Kidney epithelial cell (primary cell): ENCODE data around the gene P4HB. TPM values are rescaled to one million over a fixed set of nuclear protein-coding genes. Genes with fewer than 3 reads are reported as not detected.

Experiments used
- DNase-seq: peaks from one replicate; pipeline ENCODE4 v3.0.0-alpha.2; 2010; ENCODE audit warnings: low read depth
- H3K27me3 ChIP-seq: 2 replicates; pipeline ENCODE4 v1.6.0; 2011; ENCODE audit warnings: low read length; ENCODE audit not compliant: control insufficient read depth, insufficient read depth
- H3K36me3 ChIP-seq: 2 replicates; pipeline ENCODE4 v1.5.1; 2011; ENCODE audit warnings: low read length; ENCODE audit not compliant: control insufficient read depth, insufficient read depth
- H3K4me3 ChIP-seq: 2 replicates; pipeline ENCODE4 v1.5.1; 2011; ENCODE audit warnings: low read depth, mild to moderate bottlenecking, control low read depth, low read length
- CTCF ChIP-seq: IDR thresholded peaks from 2 replicates; pipeline ENCODE4 v1.5.1; 2011; ENCODE audit warnings: mild to moderate bottlenecking, moderate library complexity, low read length, control low read depth, inconsistent platforms; ENCODE audit not compliant: insufficient read depth, poor library complexity, severe bottlenecking
- total RNA-seq: library from RNA; depleted of rRNA; stranded (reverse); fragments of >200 nt; gene quantifications from 2 replicates; pipeline ENCODE4 v1.2.3, GENCODE V29; 2015

The P4HB gene
- total RNA-seq, 1 donor from 2014 or later = 870 TPM

DNA sequence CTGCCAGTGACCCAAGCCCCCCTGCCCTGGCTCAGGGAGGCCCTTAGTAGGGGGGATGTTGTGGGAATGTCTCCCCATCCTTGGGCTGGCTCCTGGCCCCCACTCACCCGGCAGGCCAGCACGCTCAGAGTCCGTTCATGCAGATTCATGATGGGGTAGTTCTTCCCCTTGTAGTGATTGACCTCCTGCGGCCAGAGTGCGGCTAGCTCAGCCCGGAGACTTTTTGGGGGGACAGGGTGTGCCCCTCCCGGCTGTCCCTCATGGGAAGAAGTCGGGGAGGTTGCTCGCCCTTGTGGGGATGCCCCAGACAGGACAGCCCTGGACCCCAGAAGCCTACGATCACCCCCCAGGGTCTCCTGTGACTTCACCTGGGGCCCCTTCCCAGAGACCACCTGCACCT, 45.7 kb upstream of the P4HB start:
- no peak for DNase-seq
- peaks cover 13% of the 10 kb centered on the region for H3K27me3 ChIP-seq
- TF ChIP-seq CTCF = no peak
- no peaks in the 10 kb centered on the region for H3K36me3 ChIP-seq
- H3K4me3 ChIP-seq = no peak overlapping the region

DNA sequence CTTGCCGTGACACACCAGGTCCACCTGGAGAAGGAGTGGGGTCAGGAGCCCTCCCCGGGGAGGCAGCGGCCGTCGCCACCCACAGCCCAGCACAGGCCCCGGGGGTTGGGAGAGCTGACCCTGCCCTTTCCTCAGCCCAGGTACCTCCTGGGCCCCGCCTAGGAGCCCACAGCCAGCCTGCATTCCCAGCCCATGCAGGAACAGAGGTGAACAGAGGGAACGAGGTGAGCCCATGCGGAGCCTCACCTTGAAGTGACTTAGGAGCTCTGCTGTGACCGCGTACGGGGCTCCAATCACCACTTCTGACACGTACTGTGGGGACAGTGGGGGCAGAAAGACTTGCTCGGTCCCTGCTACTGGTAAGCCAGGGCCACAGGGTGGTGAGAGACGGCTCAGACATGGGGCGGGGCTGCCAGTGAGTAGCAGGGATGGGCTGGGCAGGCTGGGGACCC, 45.1 kb upstream of the P4HB start:
- Histone ChIP-seq H3K4me3 (no peak overlapping the region), H3K36me3 (no peaks in the 10 kb centered on the region), H3K27me3 (peaks cover 13% of the 10 kb centered on the region)
- no peak for DNase-seq
- no peak for TF ChIP-seq CTCF

- DNase-seq = no peak
- H3K36me3 ChIP-seq = peaks cover under 1% of the 10 kb centered on the region
- no peak for TF ChIP-seq CTCF
- no peak overlapping the region for H3K4me3 ChIP-seq
- H3K27me3 ChIP-seq = peaks cover 13% of the 10 kb centered on the region
Measured at GRCh38 chr17:81904600-81905423, 44.5 kb upstream of the P4HB start.

DNA sequence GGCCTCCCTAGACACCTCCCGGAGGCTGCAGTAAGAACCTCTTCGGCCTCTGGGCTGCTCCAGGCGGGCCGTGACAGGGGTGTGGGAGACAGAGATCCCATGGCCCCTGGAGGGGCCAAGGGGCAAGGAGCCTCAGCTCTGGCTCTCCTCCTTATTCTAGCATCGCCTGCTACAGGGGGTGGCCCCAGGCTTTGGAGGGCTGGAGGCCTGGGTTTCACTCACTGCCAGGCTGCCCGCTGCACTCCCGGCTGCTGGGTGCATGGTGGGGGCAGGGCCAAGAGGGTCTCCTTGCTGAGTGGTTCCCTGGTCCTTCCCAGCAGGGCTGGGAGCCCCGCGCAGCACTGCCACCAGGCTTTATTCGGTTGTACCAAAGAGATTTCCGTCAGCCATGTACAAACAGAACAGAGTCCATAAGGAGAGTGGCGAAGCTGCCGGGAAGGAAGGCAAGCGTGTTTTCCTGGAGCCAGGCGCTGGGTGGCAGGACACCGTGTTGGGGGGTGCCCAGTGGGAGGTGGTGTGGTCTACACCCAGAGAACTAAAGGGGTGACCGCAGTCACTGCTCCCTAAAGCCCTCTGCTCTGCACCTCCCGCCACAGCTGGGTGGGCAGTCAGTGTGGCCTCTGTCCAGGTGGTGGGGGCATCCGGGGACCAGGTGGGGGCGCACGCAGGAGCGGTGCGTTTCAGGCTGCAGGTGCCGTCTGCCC, 43.7 kb upstream of the P4HB start:
- Histone ChIP-seq H3K36me3 (peaks cover 4% of the 10 kb centered on the region), H3K4me3 (no peak overlapping the region), H3K27me3 (peaks cover 13% of the 10 kb centered on the region)
- TF ChIP-seq CTCF = no peak
- no peak for DNase-seq

GRCh38 chr17:81903415-81903831, 43.1 kb upstream of the P4HB start:
- TF ChIP-seq CTCF = no peak
- Histone ChIP-seq H3K36me3 (peaks cover 4% of the 10 kb centered on the region), H3K27me3 (peaks cover 13% of the 10 kb centered on the region), H3K4me3 (no peak overlapping the region)
- no peak for DNase-seq
